Endothelial cell of umbilical vein (primary cell): ENCODE data around the gene FILIP1L. TPM values are rescaled to one million over a fixed set of nuclear protein-coding genes. Genes with fewer than 3 reads are reported as not detected.

Experiments
- BruUV-seq: library from RNA; stranded (reverse); fragments of 400-500 nt; replicated peaks from 2 replicates; lab custom pipeline; 2021; lab: Mats Ljungman, UMichigan
- CTCF ChIA-PET: fragments of 300-600, 350-600 bp; sonication (Branson Sonifier 250); formaldehyde crosslinking; loops from one replicate; lab custom pipeline; 2021; ENCODE audit warnings: antibody characterized with exemption, inconsistent platforms; lab: Charles Lee
- POLR2A ChIA-PET: fragments of 300-600, 350-600 bp; sonication (Branson Sonifier 250); formaldehyde crosslinking; loops from one replicate; lab custom pipeline; 2021; ENCODE audit warnings: antibody characterized with exemption, inconsistent platforms; lab: Charles Lee
- DNase-seq: peaks from one replicate; pipeline ENCODE4 v3.0.0-alpha.2; 2011; ENCODE audit warnings: low read depth, low spot score
- FAIRE-seq: peaks from 2 replicates; lab custom pipeline; 2011; peaks lifted over from hg19 to GRCh38; lab: Jason Lieb, UNC
- H2AFZ ChIP-seq: 2 replicates; pipeline ENCODE4 v1.6.0; 2012; ENCODE audit warnings: low read depth, low read length, control low read depth, inconsistent platforms
- H3K27ac ChIP-seq: 2 replicates; pipeline ENCODE4 v1.5.1; 2011; ENCODE audit warnings: low read depth, mild to moderate bottlenecking, control low read depth, low read length, moderate library complexity; ENCODE audit not compliant: insufficient read depth
- H3K27me3 ChIP-seq, 2 experiments: 2 replicates each; pipeline versions ENCODE4 v1.6.0 to v1.6.1; 2011; ENCODE audit warnings: low read length in 2 of 2, mixed read lengths in 1 of 2; ENCODE audit not compliant: control insufficient read depth in 2 of 2, insufficient read depth in 2 of 2
- H3K36me3 ChIP-seq, 2 experiments: 2 replicates in 1 of 2; 3 replicates in 1 of 2; pipeline ENCODE4 v1.5.1; 2011; ENCODE audit warnings: low read length in 2 of 2, mild to moderate bottlenecking in 1 of 2, moderate library complexity in 1 of 2; ENCODE audit not compliant: control insufficient read depth in 2 of 2, insufficient read depth in 2 of 2; ENCODE audit errors: extremely low read depth in 1 of 2
- H3K4me1 ChIP-seq: 3 replicates; pipeline ENCODE4 v1.5.1; 2011; ENCODE audit warnings: mild to moderate bottlenecking, low read length; ENCODE audit not compliant: control insufficient read depth, insufficient read depth; ENCODE audit errors: extremely low read depth
- H3K4me2 ChIP-seq: 2 replicates; pipeline ENCODE4 v1.6.1; 2011; ENCODE audit warnings: low read length, control low read depth, mixed read lengths; ENCODE audit not compliant: insufficient read depth
- H3K4me3 ChIP-seq, 3 experiments: fragments of 200-600 bp in 1 of 3; sonication (generic), shearing (Covaris generic) in 1 of 3; replicated peaks in 1 of 3; 2 replicates each; pipeline ENCODE4 v1.5.1; 2011 to 2016; ENCODE audit warnings: control low read depth in 3 of 3, low read length in 3 of 3, mild to moderate bottlenecking in 2 of 3, inconsistent platforms in 1 of 3, low read depth in 1 of 3, moderate library complexity in 1 of 3; ENCODE audit not compliant: insufficient read depth in 1 of 3
- H3K79me2 ChIP-seq: 2 replicates; pipeline ENCODE4 v1.6.0; 2012; ENCODE audit warnings: low read length, inconsistent platforms; ENCODE audit not compliant: control insufficient read depth, insufficient read depth
- H3K9ac ChIP-seq: replicated peaks from 2 replicates; pipeline ENCODE3; 2011; ENCODE audit warnings: low read length, control low read depth; ENCODE audit not compliant: insufficient read depth; ENCODE audit errors: extremely low read depth
- H3K9me1 ChIP-seq: replicated peaks from 3 replicates; pipeline ENCODE4 v1.6.0; 2011; ENCODE audit warnings: mild to moderate bottlenecking, low read length; ENCODE audit not compliant: control insufficient read depth, insufficient read depth; ENCODE audit errors: extremely low read depth
- H3K9me3 ChIP-seq: replicated peaks from 2 replicates; pipeline ENCODE4 v1.5.1; 2012; ENCODE audit warnings: low read length, inconsistent platforms; ENCODE audit not compliant: control insufficient read depth, insufficient read depth
- H4K20me1 ChIP-seq: replicated peaks from 2 replicates; pipeline ENCODE3; 2011; ENCODE audit warnings: mild to moderate bottlenecking, low read length; ENCODE audit not compliant: control insufficient read depth, insufficient read depth; ENCODE audit errors: extremely low read depth
- CTCF ChIP-seq, 2 donors: IDR thresholded peaks; 1 replicate in 1 of 2; 2 replicates in 1 of 2; pipeline ENCODE4 v1.5.1; 2011; ENCODE audit warnings: low read length in 2 of 2, mild to moderate bottlenecking in 2 of 2, moderate library complexity in 2 of 2, control low read depth in 1 of 2, inconsistent platforms in 1 of 2, low read depth in 1 of 2; ENCODE audit not compliant: insufficient read depth in 1 of 2; ENCODE audit errors: extremely low read depth in 1 of 2
- EZH2 ChIP-seq: IDR thresholded peaks from 2 replicates; pipeline ENCODE4 v1.6.1; 2012; ENCODE audit warnings: borderline replicate concordance, low read depth, mild to moderate bottlenecking, moderate library complexity, low read length, inconsistent platforms; ENCODE audit not compliant: severe bottlenecking
- FOS ChIP-seq: IDR thresholded peaks from 2 replicates; pipeline ENCODE4 v1.6.1; 2011; ENCODE audit warnings: mild to moderate bottlenecking, low read length, moderate library complexity, borderline replicate concordance; ENCODE audit not compliant: insufficient read depth
- JUN ChIP-seq: IDR thresholded peaks from 2 replicates; pipeline ENCODE4 v1.6.1; 2011; ENCODE audit warnings: borderline replicate concordance, low read depth; ENCODE audit not compliant: insufficient read length, insufficient read depth
- MAX ChIP-seq: IDR thresholded peaks from 2 replicates; pipeline ENCODE4 v1.6.1; 2011; ENCODE audit not compliant: insufficient read depth, insufficient read length
- MYC ChIP-seq: IDR thresholded peaks from one replicate; pipeline ENCODE4 v1.6.1; 2011; ENCODE audit warnings: mild to moderate bottlenecking, low read depth, low read length
- POLR2A ChIP-seq: IDR thresholded peaks from 2 replicates; pipeline ENCODE4 v1.6.1; 2012; ENCODE audit warnings: low read depth, mild to moderate bottlenecking, control low read depth, low read length
- POLR2AphosphoS5 ChIP-seq: IDR thresholded peaks from 2 replicates; pipeline ENCODE4 v1.6.1; 2012; ENCODE audit warnings: low read depth, mild to moderate bottlenecking, control low read depth, low read length, moderate library complexity; ENCODE audit not compliant: insufficient read depth
- dilution Hi-C: fragments of 300-500 bp; cut with MboI; formaldehyde crosslinking; loops from one replicate; pipeline ENCODE4 v1.15.0; 2019; ENCODE audit warnings: low sequenced_read_pairs; ENCODE audit not compliant: extremely low pct_ligation_motif_present
- intact Hi-C: fragments of 100-400 bp; cut with micrococcal nuclease; formaldehyde crosslinking; loops from one replicate; pipeline ENCODE4 v1.10.0; 2022
- polyA plus RNA-seq, 4 experiments: library from polyadenylated mRNA; depleted of rRNA in 3 of 4; stranded (reverse) in 3 of 4; unstranded in 1 of 4; fragments of >200 nt; gene quantifications; 2 replicates each; pipeline versions ENCODE4 v1.2.1 to v1.2.3, GENCODE V29; 2011 to 2012; ENCODE audit warnings: missing spikeins in 1 of 4
- total RNA-seq: library from RNA; stranded (reverse); gene quantifications from 2 replicates; pipeline ENCODE4 v1.2.3, GENCODE V29; 2021

FILIP1L gene
- total and polyA plus RNA-seq, 2 donors (not counting 3 experiments of a cell fraction or from before 2014, with no cell fraction given), result 26.0 to 29.9 TPM

GRCh38 chr3:99857278-99857677, 257.0 kb downstream of the FILIP1L start:
- Histone ChIP-seq H3K36me3 (peaks cover 2 to 6% of the 10 kb centered on the region in 2 experiments), H3K9me3 (no peaks in the 10 kb centered on the region), H3K9me1 (no peaks in the 10 kb centered on the region), H2AFZ (no peak overlapping the region), H3K4me2 (no peak overlapping the region), H3K27me3 (no peaks in the 10 kb centered on the region), H3K4me3 (no peak overlapping the region), H3K79me2 (peaks cover 47% of the 10 kb centered on the region), H3K4me1 (peaks cover 12% of the 10 kb centered on the region), H4K20me1 (no peaks in the 10 kb centered on the region), H3K27ac (no peak overlapping the region), H3K9ac (no peak overlapping the region)
- ChIA-PET POLR2A (no interaction called here), CTCF (interaction anchor here (1.6 kb wide), 1 partner anchor 212 kb away, joined by 4 read pairs; no protein-coding TSS in a partner anchor)
- DNase-seq (no peak), FAIRE-seq (no peak)
- TF ChIP-seq POLR2AphosphoS5 (no peak), MAX (no peak), CTCF (IDR thresholded peaks at IDR 0.05; ENCODE audit: extremely low read depth in 1 of 2, insufficient read depth in 1 of 2, low read depth in 1 of 2, low read length in 2 of 2) (no peak)
- dilution Hi-C loops, result no loop called here
- BruUV-seq, result no TSS peak
- intact Hi-C loops, result no loop called here

- Histone ChIP-seq H2AFZ (no peak overlapping the region), H3K36me3 (peaks cover 2 to 8% of the 10 kb centered on the region in 2 experiments), H3K27me3 (no peaks in the 10 kb centered on the region), H3K4me1 (peaks cover 7% of the 10 kb centered on the region), H3K79me2 (peaks cover 49% of the 10 kb centered on the region), H3K9me3 (no peaks in the 10 kb centered on the region), H3K4me3 (no peak overlapping the region), H4K20me1 (no peaks in the 10 kb centered on the region), H3K9ac (no peak overlapping the region), H3K4me2 (no peak overlapping the region), H3K9me1 (no peaks in the 10 kb centered on the region), H3K27ac (no peak overlapping the region)
- ChIA-PET POLR2A (no interaction called here), CTCF (interaction anchor here (1.4 to 3.7 kb wide), 3 partner anchors 10 to 212 kb away, joined by 4 to 22 read pairs (median 4); no protein-coding TSS in a partner anchor)
- intact Hi-C loops, result no loop called here
- FAIRE-seq (no peak), DNase-seq (no peak)
- dilution Hi-C loops, result no loop called here
- TF ChIP-seq POLR2A (no peak), JUN (no peak), POLR2AphosphoS5 (no peak), MYC (no peak), EZH2 (no peak), FOS (no peak), MAX (no peak), CTCF (IDR thresholded peaks at IDR 0.05; ENCODE audit: extremely low read depth in 1 of 2, insufficient read depth in 1 of 2, low read depth in 1 of 2, low read length in 2 of 2) (no peak)
- BruUV-seq, result no TSS peak
Observed at GRCh38 chr3:99856437-99857220, 257.7 kb downstream of the FILIP1L start.
